HFF-Myc (cell line): ENCODE data around the gene IREB2.
A peak's percentile ranks its signal among the peaks of the same experiment; 100 is the strongest.

Experiments
- DNase-seq: peaks from one replicate; pipeline ENCODE4 v3.0.0-alpha.2; 2011; ENCODE audit warnings: low read depth; ENCODE audit errors: extremely low read depth
- H3K4me3 ChIP-seq: replicated peaks from 2 replicates; pipeline ENCODE4 v1.5.1; 2011; ENCODE audit warnings: low read depth, mild to moderate bottlenecking, control low read depth, low read length
- CTCF ChIP-seq: IDR thresholded peaks from 2 replicates; pipeline ENCODE4 v1.5.1; 2012; ENCODE audit warnings: mild to moderate bottlenecking, low read depth, low read length, control low read depth; ENCODE audit errors: missing control alignments

IREB2 gene

GRCh38 chr15:78415284-78415683 lies 22.7 kb upstream of the IREB2 start:
- no peak overlapping the region for H3K4me3 ChIP-seq
- TF ChIP-seq CTCF, result peak; percentile 36
- no peak for DNase-seq

GRCh38 chr15:78417754-78418630 lies 20.0 kb upstream of the IREB2 start:
- no peak for TF ChIP-seq CTCF
- no peak overlapping the region for H3K4me3 ChIP-seq
- DNase-seq, result no peak

GRCh38 chr15:78418686-78419085 lies 19.3 kb upstream of the IREB2 start:
- no peak for TF ChIP-seq CTCF
- no peak for DNase-seq
- H3K4me3 ChIP-seq, result no peak overlapping the region

- DNase-seq, result no peak
- H3K4me3 ChIP-seq, result no peak overlapping the region
- no peak for TF ChIP-seq CTCF
Observed at GRCh38 chr15:78419367-78419766, 18.6 kb upstream of the IREB2 start.

- no peak for DNase-seq
- no peak overlapping the region for H3K4me3 ChIP-seq
- TF ChIP-seq CTCF, result no peak
Observed at GRCh38 chr15:78420220-78420619, 17.8 kb upstream of the IREB2 start.

GRCh38 chr15:78420766-78421165 lies 17.2 kb upstream of the IREB2 start:
- DNase-seq, result no peak
- no peak overlapping the region for H3K4me3 ChIP-seq
- TF ChIP-seq CTCF, result no peak
